H4 (cell line): Measurements from ENCODE around the gene KIFAP3. TPM values are rescaled to one million over a fixed set of nuclear protein-coding genes. Genes with fewer than 3 reads are reported as not detected.
"Not testable (repeated sequence)": the region's sequence is repeated elsewhere in the genome, so short reads cannot be mapped to it uniquely, and the experiment has no call there.

Source experiments
- DNase-seq: peaks from one replicate; pipeline ENCODE4 v3.0.0-alpha.2; 2015; ENCODE audit warnings: low spot score
- total RNA-seq: library from RNA; depleted of rRNA; stranded (reverse); fragments of >200 nt; shearing (Covaris generic); gene quantifications from 2 replicates; pipeline ENCODE4 v1.2.3, GENCODE V29; 2014

The KIFAP3 gene
- total RNA-seq, 1 experiment from 2014 or later: 17.0 TPM

GRCh38 chr1:170063109-170063826, 11.2 kb downstream of the KIFAP3 start:
- DNase-seq: no peak

- DNase-seq: not testable (repeated sequence)
Measured at GRCh38 chr1:170061676-170062075, 12.8 kb downstream of the KIFAP3 start.

GRCh38 chr1:170060015-170060520, 14.4 kb downstream of the KIFAP3 start:
- DNase-seq: not testable (repeated sequence)

GRCh38 chr1:170049176-170049800, 25.2 kb downstream of the KIFAP3 start:
- no peak for DNase-seq

GRCh38 chr1:170048515-170048914, 26.0 kb downstream of the KIFAP3 start:
- DNase-seq: no peak

DNA sequence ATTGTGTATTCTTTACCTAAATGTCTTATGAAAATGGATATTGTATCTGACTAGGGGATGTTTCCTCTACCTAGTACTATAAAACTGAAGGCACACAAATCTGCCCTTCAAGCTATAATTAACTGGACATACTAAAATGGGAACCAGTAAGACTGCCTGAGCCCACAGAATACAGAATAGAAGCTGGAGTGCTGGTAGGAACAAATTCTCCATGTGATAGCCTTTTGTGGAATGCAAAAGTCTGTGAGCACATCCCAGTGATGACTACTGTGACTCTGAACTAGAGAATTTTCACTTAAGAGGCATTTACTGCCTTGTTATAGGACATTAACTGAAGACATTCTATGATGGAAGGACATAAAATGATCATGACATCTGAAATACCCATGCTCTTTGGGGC, 30.3 kb downstream of the KIFAP3 start:
- no peak for DNase-seq

DNA sequence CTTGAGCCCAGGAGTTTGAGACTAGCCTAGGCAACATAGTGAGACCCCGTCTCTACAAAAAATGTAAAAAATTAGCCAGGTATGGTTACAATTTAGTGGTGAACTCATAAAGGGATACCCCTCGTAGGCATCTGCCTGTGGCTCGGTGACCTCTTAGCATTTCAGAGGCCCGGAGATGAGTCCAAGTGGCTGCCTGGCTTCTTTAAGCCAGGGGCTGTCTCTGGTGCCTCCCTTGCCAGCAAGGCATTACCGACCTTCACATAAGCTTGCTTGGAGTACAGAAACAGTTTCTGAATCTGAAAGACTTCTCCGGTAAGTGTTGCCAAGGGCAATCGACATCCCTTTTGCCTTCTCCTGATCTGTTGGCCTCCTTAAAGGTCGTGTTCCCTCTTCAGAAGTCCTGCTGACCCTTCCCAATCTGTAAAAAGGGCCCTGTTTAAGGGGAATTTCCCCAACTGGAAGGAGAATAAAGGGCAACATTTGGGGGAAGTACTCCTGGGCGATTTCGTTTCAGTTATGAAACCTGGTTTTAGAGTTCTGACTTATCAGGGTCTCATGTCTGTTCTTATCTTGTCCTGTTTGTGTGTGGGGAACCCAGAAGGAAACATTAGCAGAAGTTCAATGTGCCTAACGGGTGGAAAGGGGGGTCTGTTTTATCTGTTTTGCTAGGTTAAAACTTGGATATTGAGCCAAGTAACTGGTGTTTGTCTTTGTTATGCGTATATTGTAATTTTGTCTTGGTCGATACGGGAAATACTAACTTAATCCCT, 32.9 kb downstream of the KIFAP3 start:
- no peak for DNase-seq

- no peak for DNase-seq
Measured at GRCh38 chr1:170032531-170033280, 41.8 kb downstream of the KIFAP3 start.

- no peak for DNase-seq
Measured at GRCh38 chr1:170030212-170030611, 44.3 kb downstream of the KIFAP3 start.

- no peak for DNase-seq
Measured at GRCh38 chr1:170027760-170028159, 46.7 kb downstream of the KIFAP3 start.

DNA sequence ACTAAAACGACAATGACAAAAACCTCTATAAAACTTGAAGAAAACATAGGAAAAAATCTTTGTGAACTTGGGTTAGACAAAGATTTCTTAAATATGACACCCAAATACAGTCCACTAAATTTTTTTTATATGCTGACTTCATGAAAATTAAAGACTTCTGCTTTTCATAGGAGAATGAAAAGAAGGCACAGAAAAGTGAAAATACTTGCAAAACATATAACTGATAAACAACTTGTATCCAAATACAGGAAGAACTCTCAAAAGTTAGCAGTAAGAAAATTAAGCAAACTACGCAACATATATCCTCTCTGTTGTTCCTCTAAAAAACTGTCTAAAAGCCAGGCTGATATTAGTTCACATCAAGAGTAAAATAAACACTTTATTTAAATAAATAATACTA, 53.6 kb downstream of the KIFAP3 start:
- DNase-seq: no peak

- DNase-seq: no peak
Measured at GRCh38 chr1:170017478-170017877, 57.0 kb downstream of the KIFAP3 start.

- DNase-seq: no peak
Measured at GRCh38 chr1:170012920-170013319, 61.6 kb downstream of the KIFAP3 start.

GRCh38 chr1:170010443-170010842, 64.1 kb downstream of the KIFAP3 start:
- peak; percentile 5 for DNase-seq

DNA sequence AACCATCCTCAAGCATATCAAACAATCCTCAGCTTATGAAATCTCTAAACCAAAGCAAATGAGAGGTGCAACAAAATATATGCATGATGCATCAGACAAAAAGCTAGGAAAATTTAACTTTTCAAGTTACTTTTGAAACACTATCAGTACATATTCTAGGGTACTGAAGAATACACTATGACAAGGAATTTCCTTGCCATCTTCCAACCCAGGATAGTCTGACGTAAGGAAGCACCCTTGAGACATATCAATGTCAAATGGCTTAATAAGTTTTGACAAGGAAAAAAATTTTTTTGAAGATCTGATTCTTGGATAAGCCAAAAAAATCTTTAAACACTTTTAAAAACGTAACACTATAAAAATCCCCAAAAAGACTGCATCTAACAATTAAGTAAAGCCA, 64.9 kb downstream of the KIFAP3 start:
- no peak for DNase-seq

- DNase-seq: not testable (repeated sequence)
Measured at GRCh38 chr1:170008745-170009144, 65.8 kb downstream of the KIFAP3 start.

GRCh38 chr1:170003270-170003835, 71.1 kb downstream of the KIFAP3 start:
- DNase-seq: not testable (repeated sequence)

DNA sequence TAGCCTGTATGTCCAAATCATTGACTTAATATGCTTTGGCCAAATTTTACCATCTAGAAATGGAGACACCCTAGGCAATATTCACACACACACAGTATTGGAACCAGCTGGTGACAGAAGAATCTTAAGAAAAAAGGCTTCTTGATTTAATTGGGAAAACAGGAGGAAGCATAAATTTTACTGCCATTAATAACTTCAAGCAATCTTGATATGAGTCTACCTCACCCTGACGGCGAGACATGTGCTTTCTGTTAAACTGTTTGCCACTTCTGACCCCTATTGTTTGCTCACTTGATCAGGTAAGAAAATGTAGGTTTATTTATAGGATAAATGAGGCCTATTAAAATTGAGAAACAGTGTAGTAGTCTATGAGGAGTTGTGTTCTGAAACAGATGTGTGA, 73.2 kb downstream of the KIFAP3 start:
- no peak for DNase-seq

- DNase-seq: no peak
Measured at GRCh38 chr1:169999761-170000160, 74.7 kb downstream of the KIFAP3 start.

DNA sequence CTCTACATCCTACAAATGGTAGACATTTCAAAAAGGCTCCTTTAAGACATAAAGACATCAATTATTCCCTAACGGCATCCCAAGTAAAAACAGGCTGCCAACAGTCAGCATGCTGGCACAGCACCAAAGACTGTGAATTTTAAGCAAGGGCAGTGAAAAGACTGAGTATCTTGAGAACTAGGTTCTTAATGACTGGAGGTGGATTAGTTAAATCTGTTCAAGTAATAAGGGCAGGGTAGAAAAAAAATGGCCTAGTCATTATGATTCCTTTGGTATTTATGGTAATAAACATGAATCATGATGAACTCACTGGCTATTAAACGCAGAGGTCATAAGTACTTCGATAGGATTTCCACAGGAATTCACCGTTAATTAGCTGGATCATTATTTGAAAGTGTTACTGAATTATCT, 75.2 kb downstream of the KIFAP3 start:
- peak; percentile 15 for DNase-seq

DNA sequence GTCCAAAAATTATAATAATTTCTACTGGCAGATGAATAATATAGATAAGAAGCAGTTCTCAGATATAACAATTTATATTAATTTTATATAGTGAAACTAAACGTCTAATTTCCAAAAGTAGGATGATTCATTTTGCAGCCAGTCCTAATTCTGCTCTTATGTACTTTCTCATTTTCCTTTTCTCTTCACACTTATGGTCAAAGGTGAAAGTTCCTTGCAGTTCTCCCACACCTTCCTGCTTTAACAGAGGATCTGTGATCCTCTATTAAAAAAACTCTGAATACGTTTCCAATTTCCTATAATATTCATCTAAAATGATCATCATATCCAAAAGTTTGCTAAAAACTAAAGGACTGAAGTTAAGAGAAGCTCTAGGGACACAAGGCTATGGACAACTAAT, 78.5 kb downstream of the KIFAP3 start:
- DNase-seq: no peak
